Right renal pelvis (tissue), 4 donors: ENCODE results near the gene DNASE1L3. TPM values are rescaled to one million over a fixed set of nuclear protein-coding genes. Genes with fewer than 3 reads are reported as not detected.

Experiments used
- polyA plus RNA-seq, 4 donors: library from polyadenylated mRNA; unstranded; fragments of 120-200 nt; gene quantifications; one replicate each; pipeline ENCODE4 v1.2.1, GENCODE V29; 2013; ENCODE audit not compliant: insufficient read length in 4 of 4

DNASE1L3 gene
- polyA plus RNA-seq, 4 donors = 3.7 to 13.1 (median 8.1) TPM

Other genes starting within 250 kb of the DNASE1L3 start
- gene FLNB, start 202.6 kb downstream of the DNASE1L3 start, polyA plus RNA-seq = 100 to 1,000 TPM; 165 to 175 (median 173) TPM
- 10 to 100 TPM; 10.4 to 12.4 (median 11.3) TPM for gene ABHD6, start 26.8 kb upstream of the DNASE1L3 start, polyA plus RNA-seq
- 10 to 100 TPM; 19.4 to 22.8 (median 21.2) TPM for gene RPP14, start 95.3 kb upstream of the DNASE1L3 start, polyA plus RNA-seq
- 10 to 100 TPM; 12.3 to 16.4 (median 15.1) TPM for gene HTD2, start 95.5 kb upstream of the DNASE1L3 start, polyA plus RNA-seq
- 10 to 100 TPM; 24.0 to 31.0 (median 28.4) TPM for gene PXK, start 121.9 kb upstream of the DNASE1L3 start, polyA plus RNA-seq
- gene PDHB, start 222.9 kb upstream of the DNASE1L3 start, polyA plus RNA-seq = 100 to 1,000 TPM; 116 to 124 (median 122) TPM